NCI-H2196 (cell line): ENCODE measurements around the gene CDRT4.
"Not testable (repeated sequence)": the region's sequence is repeated elsewhere in the genome, so short reads cannot be mapped to it uniquely, and the experiment has no call there.

Experiments
- DNase-seq: peaks from one replicate; lab custom pipeline; 2025; ENCODE audit not compliant: unreplicated experiment; lab: John Stamatoyannopoulos, UW

CDRT4 gene

DNA sequence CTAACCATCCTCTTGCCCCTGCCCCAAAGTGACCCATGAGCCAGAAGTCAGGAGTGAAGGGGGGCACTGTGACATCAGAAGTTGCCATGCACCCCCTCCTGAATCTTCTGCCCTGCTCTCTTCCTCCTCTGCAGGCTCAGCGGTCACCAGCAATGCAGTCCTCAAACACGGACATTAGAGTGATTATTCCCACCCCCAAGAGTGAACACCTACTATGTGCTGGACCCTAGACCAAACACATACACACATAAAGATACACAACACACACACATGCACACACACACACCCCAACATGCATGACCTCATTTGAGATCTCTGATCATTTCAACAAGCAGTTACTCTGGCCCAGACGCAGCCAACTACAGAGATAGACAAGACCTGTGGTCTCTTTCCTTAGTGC is at the start of gene CDRT4:
Gene CDRT4 (minus strand): TSS at position 30 of the 400 bp plus-strand sequence. CDS start 27,383 bp downstream, outside the sequence.
- DNase-seq: no peak

DNA sequence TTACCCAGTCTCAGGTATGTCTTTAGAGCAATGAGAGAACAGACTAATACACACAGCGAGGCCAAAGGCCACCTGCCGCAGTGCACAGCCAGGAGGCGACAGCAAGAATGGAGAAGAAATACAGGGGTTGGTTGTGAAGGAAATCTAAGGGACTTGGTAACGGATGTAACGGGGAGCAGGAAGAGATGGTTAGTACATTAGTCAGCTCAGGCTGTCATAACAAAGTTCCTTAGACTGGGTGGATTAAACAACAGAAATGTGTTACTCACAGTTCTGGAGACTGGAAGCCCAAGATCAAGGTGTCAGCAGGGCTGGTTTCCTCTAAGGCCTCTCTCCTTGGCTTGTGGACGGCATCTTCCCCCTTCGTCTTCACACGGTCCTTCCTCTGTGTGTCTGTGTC is 48.7 kb upstream of the CDRT4 start:
- no peak for DNase-seq

DNA sequence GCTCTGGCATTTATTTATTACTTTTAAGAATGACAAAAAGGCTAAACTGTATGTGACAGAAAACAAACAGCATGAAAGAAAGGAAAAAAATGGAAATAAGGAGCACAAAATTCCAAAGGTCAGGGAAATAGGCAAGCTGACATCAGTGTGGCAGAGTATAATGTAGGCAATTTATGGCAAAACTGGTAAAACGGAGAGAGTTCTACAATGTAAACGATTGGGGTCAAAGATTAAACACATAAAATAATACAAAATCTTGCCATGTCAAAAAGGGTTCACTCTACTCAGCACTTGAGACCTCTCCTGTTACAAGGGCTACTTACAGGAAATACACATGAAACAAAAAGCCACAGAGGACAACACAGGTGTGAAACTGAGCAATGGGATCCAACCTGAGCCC is 47.0 kb upstream of the CDRT4 start:
- DNase-seq: no peak

DNA sequence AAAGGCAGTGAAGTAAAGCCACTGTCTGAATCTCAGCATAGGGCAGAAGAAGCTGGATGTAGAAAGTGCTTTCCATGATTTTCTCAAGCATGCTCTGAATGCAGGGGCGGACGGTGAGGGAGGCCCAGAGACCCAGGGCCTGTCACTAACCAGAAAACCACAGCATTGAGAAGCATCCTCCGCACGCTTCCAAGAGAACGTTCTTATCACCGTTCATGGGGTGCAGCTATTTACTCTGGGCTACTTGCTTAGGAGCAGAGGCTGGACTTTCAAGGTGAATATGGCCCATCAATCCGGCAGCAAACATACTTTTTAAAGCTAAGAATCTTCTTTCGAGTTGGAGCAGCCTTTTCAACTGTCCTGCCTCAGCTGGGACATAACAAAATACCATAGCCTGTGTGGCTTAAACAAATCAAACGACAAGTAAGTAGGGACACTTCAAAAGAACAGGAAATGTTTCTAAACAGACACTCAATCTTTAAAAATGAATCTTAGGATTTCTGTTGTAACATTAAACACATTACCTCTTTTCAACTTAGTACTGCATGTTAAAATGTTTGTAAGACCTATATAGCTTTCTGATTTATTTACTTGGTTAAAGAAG is 46.5 kb upstream of the CDRT4 start:
- DNase-seq: no peak

DNA sequence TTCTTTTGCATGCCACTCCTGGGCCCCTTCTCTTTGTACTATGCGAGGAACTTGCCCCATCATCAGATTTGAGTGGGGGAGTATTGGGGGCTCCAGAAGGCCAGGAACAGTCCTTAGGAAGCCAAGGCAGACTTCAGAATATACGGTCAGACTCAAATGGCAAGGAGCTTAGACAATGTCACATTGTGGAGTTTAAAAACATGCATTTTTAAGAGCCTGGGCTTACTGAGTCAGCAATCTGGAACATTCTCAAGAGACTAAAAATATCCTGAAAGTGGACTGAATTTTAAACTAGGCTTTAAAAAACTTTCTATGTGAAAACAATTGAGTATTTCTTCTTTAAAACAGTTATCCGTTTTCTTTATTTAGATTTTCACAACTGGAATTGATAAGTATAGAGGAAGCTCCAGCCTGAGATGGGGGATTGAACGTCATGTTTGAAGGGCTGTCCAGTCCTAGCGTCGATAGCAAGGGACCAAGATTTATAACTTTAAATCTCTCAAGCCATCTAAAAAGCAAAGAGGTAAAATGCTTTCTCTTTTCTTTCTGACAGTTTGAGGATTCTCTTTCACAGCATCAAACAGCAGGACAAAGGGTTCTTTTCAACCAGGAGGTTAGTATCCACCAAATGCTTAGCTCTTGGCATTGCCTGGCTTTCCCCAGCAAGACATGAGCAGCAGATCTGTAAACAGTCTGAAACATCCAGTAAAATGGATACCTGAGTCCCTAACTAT is 45.8 kb upstream of the CDRT4 start:
- no peak for DNase-seq

DNA sequence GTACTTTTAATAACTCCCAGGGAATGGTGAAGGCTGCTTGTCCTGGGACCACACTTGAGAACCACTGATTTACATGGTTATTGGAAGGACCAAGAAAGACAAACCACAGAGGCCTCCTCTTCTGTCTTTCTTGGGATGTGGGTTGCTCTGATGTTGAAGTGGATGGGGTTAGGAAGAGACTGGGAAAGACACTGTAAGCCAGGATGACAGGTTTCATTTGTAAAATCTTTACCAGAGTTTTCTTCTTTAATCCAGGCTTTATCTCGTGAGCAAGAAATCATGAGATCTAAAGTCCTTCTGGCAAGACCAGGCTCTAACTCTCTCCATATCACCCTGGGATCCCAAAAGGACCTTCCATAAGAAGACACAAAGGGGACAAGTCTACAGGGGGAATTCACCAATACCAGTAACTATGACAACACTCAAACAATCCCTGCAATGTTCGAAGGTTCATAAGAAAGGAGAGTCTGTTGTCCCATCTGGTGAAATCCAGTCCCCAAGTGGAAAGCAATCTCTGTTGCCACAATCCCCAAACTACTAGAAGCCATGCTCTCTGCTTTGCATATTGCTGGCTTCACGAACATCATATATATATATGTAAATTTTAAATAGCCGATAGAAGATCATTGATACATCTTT is 44.8 kb upstream of the CDRT4 start:
- no peak for DNase-seq

DNA sequence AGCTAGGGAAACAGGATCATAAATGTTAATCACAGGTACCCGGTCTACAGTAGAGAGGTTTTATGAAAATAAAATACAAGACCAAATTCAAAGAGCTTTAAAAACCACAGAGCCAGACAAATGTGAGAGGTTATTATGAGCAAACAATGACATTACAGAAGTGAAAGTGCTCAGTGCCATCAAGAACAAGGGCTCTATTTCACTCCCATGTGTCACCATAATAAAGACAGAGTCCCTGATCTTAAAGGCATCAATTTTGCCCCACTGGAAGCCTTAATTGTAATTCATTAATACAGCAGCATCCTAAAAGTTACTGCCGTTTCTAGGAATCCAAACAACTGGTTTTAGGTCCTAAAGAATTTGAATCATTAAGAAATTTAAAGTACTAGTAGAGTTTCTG is 43.7 kb upstream of the CDRT4 start:
- DNase-seq: no peak

DNA sequence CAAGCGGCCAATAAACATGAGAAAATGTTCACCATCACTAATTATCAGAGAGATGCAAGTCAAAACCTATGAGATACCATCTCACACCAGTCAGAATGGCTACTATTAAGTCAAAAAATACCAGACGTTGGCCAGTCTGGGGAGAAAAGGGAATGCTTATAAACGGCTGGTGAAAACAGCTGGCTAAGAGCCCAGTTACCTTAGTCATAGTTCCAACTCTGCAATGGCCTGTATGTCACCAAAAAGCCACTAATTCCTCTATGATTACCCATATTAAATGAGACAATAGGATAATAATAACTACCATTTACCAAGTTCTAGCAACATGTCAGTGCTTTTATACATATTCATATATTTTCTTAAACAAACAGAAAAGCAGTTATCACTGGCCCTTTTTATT is 42.9 kb upstream of the CDRT4 start:
- DNase-seq: no peak

DNA sequence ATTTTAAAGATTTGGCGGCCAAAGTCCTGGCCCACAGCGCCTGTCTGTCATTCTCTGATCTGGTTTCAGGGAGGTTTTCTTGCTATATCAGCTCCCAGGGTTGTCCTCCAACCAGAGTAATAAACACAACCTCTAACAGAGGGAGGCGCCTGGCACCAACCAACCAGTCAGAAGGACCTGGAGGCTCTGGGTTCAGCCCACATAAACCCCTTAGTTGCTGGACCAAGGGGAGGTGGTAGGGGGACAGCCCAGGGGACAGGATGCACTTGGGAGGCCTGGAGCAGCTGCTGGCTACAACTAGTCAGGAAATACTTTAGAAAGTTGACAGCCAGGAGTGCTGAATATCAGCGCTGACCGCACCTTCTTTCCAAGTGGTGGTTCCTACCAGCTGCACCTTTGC is 41.7 kb upstream of the CDRT4 start:
- no peak for DNase-seq

DNA sequence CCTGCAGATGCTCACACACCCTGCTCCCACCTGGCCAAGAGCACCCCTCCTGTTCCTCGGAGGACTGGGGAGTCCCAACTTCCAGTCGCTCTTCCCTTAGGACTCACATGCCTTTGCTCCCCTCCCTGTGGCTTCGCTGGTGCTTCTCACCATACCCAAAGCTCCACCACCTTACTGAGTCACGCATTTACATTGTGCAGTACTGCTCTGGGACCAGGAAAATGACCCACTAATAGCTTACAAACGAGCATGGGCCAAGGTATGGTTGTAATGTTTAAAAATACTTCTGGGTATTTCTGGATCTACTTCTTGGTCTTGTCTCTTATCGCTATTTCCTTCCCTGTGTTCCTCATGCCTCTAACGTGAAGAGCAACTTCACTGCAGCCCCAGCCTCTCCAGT is 41.0 kb upstream of the CDRT4 start:
- DNase-seq: no peak

DNA sequence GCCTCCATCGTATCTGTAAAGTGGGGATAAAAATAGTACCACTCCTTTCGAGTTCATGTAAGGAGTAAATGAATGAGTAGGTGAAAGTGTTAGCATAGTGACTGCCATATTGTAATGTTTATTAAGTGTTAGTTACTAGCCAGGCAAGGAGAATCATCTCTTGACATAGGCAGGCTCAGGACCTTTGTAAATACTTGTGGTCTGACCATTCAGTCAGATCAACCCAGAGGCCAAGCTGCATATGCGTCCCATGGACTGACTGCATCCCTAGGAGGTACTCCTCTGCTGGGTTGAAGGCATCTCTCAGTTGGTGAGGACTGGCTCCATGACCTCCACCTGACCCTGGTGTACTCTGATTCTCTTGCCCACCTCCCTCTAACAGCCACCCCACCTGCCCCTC is 40.5 kb upstream of the CDRT4 start:
- DNase-seq: no peak

DNA sequence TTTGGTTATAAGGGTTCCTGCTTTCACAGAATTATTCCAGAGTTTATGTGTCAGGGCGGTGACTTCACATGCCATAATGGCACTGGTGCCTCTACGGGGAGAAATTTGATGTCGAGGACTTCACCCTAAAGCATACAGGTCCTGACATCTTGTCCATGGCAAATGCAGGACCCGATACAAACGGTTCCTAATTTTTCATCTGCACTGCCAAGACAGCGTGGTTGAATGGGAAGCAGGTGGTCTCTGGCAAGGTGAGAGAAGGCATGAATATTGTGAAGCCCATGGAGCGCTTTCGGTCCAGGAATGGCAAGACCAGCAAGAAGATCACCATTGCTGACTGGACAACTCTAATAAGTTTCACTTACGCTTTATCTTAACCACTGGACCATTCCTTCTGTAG is 39.6 kb upstream of the CDRT4 start:
- DNase-seq: no peak

DNA sequence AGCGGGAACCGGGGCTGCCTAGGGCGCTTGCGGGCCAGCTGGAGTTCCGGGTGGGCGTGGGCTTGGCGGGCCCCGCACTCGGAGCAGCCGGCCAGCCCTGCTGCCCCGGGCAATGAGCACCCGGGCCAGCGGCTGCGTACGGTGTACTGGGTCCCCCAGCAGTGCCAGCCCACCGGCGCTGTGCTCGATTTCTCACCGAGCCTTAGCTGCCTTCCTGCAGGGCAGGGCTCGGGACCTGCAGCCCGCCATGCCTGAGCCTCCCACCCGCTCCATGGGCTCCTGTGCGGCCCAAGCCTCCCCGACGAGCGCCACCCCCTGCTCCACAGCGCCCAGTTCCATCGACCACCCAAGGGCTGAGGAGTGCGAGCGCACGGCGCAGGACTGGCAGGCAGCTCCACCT is 38.3 kb upstream of the CDRT4 start:
- DNase-seq: not testable (repeated sequence)

DNA sequence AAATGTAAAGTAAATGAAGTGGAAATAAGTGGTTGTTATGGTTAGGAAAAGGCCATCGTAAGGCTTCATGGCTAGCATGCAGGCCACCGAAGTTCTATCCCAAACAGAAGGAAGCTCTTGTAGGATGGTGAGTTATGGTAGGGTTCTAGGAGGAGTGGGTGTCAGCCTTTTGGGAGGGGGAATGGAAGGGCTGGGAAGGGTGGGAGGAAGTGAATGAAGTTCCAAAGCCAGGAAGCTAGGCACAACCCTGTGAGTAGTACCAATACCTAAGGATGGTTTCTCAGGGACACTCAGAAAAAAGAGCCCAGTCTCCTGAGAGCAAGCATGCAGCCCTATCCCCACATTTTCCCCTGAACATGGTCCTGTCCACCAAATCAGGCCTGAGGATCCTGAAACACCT is 36.3 kb upstream of the CDRT4 start:
- no peak for DNase-seq

DNA sequence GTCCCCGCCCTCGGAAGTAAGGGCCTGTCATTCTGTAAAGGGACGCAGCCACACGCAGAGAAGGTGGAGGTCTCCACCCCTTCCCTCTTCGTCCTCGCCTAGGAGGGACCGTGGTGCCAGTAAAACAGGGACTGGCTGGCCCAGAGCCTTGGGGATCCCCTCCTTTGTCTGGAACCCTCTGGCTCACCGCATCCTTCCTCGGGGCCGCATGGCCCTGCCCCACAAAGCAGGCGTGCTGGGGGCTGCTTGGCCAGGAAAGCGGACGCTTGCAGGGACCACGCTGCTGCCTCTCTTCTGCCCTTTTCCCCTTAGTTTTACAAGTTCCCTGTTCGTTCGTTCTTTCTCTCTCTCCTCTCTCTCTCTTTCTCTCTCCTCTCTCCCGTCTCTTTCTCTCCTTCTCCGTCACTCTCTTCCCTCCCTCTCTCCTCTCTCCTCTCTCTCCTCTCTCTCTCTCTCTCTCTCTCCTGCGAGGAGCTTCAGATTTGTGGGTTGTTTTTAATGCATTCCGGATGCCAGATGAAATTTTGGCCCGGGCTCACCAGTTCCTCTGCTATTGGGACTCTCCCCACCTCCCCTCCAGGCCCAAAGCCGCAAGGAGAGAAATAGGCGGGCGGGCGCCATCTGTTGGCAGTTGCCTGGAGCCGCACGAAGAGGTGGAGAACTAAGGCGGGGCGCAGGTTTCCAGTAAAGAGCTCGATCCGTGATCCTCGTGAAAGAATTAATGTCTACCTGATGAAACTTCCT is 35.1 kb upstream of the CDRT4 start:
- peak; percentile 11 for DNase-seq

DNA sequence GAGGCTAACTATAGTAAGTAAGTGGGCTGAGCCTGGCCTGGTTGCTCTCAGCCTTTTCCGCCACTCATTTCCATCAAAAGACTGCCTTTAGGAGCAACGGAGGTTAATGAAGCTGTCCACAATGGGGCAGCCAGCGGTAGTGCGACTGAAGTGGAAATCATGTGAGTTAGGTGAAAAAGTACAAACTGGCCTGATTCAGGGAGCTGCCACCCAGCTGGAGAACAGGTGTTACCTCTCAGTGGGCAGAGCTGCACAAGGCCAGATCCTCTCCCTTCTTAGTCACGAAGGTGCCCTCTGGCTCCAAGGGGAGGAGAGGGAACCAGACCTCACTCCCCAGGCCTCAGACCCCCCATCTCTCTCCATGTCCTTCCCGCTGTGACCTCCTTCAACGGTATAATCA is 34.4 kb upstream of the CDRT4 start:
- DNase-seq: no peak

DNA sequence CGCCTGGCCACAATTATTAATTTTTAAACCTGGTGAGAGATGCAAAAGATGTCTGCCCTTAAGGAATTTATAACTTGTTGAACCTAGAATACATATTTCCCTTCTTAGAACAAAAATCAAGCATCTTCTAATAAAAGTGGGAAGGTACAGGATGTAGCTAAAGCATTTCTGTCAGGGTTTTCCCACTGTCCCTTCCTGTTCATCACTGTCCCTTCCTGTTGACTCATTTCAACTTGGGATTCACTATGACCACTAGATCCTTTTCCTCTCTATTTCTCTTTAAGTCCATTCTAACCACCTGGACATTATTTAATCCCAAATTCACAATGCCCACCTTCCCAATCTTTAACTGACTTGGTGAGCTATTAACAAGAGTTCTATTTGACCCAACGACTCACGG is 33.9 kb upstream of the CDRT4 start:
- no peak for DNase-seq

DNA sequence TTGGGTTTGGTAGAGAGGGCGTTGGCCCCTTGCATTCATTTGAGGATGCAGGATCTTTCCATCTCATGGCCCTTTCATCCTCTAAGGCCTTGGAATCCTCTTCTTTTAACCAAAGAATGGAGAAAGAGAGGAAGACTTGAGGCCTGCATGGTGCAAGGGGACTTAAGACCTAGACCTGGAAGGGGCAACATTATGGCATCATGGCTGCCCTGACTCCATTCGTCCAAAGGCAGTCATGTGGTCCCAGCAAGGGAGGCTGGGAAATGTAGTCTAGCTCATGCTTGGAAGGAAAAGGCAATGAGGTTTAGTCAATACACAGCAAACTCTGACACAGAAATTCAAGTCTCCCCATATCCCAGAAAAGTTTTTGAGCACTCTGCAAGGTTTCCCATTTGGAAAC is 30.7 kb upstream of the CDRT4 start:
- DNase-seq: no peak

DNA sequence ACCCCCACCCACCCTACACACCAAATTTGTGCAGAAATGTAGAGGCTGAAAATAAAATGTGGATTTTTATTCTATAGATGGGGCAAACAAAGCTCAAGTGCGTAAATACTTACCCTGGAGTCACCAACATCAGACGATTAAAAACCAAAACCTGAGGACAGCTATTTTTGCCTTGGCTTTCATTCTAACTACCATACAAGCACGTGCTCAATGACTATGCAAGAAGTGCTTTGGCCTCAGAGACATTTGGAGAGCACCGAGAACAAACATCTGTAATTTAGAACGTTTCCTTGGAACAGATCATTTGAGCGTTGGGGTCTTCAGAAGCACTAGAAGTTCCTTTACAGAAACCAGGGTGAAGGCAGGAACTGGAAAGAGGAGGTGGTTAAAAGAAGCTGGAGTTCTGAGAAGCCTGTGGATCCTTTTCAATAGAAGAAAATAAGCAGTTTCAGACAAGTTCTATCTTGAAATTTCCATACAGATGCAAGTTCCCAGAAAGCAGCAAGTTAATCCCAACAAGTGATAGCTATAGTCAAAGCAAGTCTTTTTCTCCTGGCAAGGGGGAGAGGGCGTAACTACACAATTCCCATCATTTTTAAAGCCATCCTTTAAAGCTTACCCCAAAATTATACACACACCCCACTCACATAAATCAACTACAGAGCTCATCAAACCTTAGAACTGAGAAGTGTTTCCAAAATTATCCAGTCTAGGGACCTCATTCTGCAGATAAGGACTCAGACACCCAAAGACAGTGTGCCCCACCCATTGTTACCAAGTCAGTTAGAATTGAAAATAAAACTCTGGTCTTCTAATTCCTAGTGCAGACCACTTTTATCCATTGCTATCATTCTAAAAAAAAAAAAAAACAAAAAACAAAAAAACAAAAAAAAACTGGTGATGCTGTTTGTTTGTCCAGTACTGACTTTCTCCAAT is 29.6 kb upstream of the CDRT4 start:
- DNase-seq: no peak

DNA sequence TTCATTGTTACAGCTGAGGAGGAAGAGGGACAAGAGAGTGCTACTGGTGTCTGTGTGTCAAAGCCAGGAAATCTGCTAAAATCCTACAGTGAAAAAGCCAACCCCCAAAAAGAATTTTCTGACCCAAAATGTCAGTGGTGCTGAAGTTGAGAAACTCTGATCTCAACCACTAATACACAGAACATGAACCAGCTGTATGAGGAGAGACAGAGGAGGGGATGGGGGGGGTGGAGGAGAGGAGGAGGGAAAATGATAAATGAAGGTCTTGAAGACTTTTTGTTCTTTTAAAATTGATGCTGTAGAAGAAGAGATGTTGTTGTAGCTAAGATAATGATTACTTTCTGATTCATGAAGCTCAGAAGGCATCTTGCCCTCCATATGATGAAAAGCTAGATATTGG is 27.4 kb upstream of the CDRT4 start:
- DNase-seq: no peak

DNA sequence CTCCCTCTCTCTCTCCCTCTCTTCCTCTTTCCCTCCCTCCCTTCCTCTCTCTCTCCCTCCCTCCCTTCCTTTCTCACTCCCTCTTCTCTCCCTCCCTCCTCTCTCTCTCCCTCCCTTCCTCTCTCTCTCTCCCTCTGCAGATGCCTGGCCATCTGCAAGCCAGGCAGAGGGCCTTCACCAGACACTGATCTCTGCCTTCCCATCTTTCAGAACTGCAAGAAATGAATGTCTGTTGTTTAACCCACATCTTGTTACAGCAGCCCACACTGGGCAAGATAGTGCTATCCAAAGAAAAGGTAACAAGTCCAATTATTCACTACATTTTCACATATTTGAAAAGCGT is 26.2 kb upstream of the CDRT4 start:
- no peak for DNase-seq
